SH-SY5Y (cell line): ENCODE results near the gene PBXIP1.

Source experiments
- GATA2 ChIP-seq: IDR thresholded peaks from 2 replicates; pipeline ENCODE4 v1.6.1; 2011; ENCODE audit warnings: mild to moderate bottlenecking, low read depth, low read length
- GATA3 ChIP-seq: IDR thresholded peaks from 2 replicates; pipeline ENCODE4 v1.6.1; 2011; ENCODE audit warnings: low read depth, mild to moderate bottlenecking, low read length, moderate library complexity

- TF ChIP-seq GATA2 = no peak
- TF ChIP-seq GATA3 = no peak
These were observed 8.5 kb upstream of the PBXIP1 start for GRCh38 chr1:154964359-154964758.
